Measurements from ENCODE around the gene GIGYF1. TPM values are rescaled to one million over a fixed set of nuclear protein-coding genes. Genes with fewer than 3 reads are reported as not detected.

GIGYF1 gene
- total and polyA plus RNA-seq, 2 of the 13 experiments (the other 11 are each of a cell fraction or from before 2014, with no cell fraction given): 7.6 to 16.1 TPM

DNA sequence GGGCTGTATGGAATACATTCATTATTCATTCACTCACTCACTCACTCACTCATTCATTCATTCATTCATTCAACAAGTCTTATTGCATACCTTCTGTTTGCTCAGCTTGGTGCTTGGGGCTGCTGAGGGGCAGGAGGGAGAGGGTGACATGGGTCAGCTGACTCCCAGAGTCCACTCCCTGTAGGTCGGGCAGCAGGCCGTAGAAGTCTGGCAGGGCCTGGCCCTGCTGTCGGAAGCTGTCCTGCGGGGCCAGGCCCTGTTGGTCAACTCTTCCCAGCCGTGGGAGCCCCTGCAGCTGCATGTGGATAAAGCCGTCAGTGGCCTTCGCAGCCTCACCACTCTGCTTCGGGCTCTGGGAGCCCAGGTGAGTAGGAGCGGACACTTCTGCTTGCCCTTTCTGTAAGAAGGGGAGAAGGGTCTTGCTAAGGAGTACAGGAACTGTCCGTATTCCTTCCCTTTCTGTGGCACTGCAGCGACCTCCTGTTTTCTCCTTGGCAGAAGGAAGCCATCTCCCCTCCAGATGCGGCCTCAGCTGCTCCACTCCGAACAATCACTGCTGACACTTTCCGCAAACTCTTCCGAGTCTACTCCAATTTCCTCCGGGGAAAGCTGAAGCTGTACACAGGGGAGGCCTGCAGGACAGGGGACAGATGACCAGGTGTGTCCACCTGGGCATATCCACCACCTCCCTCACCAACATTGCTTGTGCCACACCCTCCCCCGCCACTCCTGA is 28.6 kb upstream of the GIGYF1 start (continued):
- no peak for TF ChIP-seq AGO1 (IDR thresholded peaks at IDR 0.05; ENCODE audit: low read depth, low read length, poor library complexity, severe bottlenecking)
- TF ChIP-seq ZNF20 (CRISPR knock-in tag; IDR thresholded peaks at IDR 0.05): no peak
- no peak for TF ChIP-seq RNF2 (conservative IDR thresholded peaks at IDR 0.05; ENCODE audit: low read depth)
- no peak for TF ChIP-seq MEIS1 (CRISPR knock-in tag; IDR thresholded peaks at IDR 0.05; ENCODE audit: borderline replicate concordance)
- no peak for TF ChIP-seq ZNF792 (CRISPR knock-in tag; IDR thresholded peaks at IDR 0.05)
- no peak for TF ChIP-seq XBP1 (CRISPR knock-in tag; IDR thresholded peaks at IDR 0.05)
- TF ChIP-seq, protein P1, sequence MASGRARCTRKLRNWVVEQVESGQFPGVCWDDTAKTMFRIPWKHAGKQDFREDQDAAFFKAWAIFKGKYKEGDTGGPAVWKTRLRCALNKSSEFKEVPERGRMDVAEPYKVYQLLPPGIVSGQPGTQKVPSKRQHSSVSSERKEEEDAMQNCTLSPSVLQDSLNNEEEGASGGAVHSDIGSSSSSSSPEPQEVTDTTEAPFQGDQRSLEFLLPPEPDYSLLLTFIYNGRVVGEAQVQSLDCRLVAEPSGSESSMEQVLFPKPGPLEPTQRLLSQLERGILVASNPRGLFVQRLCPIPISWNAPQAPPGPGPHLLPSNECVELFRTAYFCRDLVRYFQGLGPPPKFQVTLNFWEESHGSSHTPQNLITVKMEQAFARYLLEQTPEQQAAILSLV (CRISPR knock-in tag; IDR thresholded peaks at IDR 0.05; ENCODE audit: borderline replicate concordance): 0 out of 2 replicates have a peak, but pooled peaks have one; percentile 11
- no peak for TF ChIP-seq ZSCAN9 (CRISPR knock-in tag; IDR thresholded peaks at IDR 0.05; ENCODE audit: borderline replicate concordance)
- no peak for TF ChIP-seq ZNF737 (CRISPR knock-in tag; IDR thresholded peaks at IDR 0.05; ENCODE audit: borderline replicate concordance)
- TF ChIP-seq, protein P2, sequence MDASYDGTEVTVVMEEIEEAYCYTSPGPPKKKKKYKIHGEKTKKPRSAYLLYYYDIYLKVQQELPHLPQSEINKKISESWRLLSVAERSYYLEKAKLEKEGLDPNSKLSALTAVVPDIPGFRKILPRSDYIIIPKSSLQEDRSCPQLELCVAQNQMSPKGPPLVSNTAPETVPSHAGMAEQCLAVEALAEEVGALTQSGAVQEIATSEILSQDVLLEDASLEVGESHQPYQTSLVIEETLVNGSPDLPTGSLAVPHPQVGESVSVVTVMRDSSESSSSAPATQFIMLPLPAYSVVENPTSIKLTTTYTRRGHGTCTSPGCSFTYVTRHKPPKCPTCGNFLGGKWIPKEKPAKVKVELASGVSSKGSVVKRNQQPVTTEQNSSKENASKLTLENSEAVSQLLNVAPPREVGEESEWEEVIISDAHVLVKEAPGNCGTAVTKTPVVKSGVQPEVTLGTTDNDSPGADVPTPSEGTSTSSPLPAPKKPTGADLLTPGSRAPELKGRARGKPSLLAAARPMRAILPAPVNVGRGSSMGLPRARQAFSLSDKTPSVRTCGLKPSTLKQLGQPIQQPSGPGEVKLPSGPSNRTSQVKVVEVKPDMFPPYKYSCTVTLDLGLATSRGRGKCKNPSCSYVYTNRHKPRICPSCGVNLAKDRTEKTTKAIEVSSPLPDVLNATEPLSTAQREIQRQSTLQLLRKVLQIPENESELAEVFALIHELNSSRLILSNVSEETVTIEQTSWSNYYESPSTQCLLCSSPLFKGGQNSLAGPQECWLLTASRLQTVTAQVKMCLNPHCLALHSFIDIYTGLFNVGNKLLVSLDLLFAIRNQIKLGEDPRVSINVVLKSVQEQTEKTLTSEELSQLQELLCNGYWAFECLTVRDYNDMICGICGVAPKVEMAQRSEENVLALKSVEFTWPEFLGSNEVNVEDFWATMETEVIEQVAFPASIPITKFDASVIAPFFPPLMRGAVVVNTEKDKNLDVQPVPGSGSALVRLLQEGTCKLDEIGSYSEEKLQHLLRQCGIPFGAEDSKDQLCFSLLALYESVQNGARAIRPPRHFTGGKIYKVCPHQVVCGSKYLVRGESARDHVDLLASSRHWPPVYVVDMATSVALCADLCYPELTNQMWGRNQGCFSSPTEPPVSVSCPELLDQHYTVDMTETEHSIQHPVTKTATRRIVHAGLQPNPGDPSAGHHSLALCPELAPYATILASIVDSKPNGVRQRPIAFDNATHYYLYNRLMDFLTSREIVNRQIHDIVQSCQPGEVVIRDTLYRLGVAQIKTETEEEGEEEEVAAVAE (CRISPR knock-in tag; IDR thresholded peaks at IDR 0.05; ENCODE audit: borderline replicate concordance): no peak
- TF ChIP-seq, protein P3, sequence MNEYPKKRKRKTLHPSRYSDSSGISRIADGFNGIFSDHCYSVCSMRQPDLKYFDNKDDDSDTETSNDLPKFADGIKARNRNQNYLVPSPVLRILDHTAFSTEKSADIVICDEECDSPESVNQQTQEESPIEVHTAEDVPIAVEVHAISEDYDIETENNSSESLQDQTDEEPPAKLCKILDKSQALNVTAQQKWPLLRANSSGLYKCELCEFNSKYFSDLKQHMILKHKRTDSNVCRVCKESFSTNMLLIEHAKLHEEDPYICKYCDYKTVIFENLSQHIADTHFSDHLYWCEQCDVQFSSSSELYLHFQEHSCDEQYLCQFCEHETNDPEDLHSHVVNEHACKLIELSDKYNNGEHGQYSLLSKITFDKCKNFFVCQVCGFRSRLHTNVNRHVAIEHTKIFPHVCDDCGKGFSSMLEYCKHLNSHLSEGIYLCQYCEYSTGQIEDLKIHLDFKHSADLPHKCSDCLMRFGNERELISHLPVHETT (CRISPR knock-in tag; conservative IDR thresholded peaks at IDR 0.05): no peak
- 0 out of 2 replicates have a peak, but pooled peaks have one; percentile 10 for TF ChIP-seq SALL1 (CRISPR knock-in tag; IDR thresholded peaks at IDR 0.05)
- TF ChIP-seq ZFX (CRISPR knock-in tag; IDR thresholded peaks at IDR 0.05; ENCODE audit: low read depth): peak; percentile 42; the same call in 1 of the 2 replicates
- TF ChIP-seq EP300 (IDR thresholded peaks at IDR 0.05; ENCODE audit: low read depth in 2 of 2, low read length in 2 of 2): no peak
- no peak for TF ChIP-seq EP300 (CRISPR knock-in tag; IDR thresholded peaks at IDR 0.05; ENCODE audit: borderline replicate concordance)
- TF ChIP-seq SOX6 (IDR thresholded peaks at IDR 0.05): no peak
- no peak for TF ChIP-seq SOX6 (CRISPR knock-in tag; IDR thresholded peaks at IDR 0.05)
- TF ChIP-seq, protein P4, sequence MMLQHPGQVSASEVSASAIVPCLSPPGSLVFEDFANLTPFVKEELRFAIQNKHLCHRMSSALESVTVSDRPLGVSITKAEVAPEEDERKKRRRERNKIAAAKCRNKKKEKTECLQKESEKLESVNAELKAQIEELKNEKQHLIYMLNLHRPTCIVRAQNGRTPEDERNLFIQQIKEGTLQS (CRISPR knock-in tag; IDR thresholded peaks at IDR 0.05): no peak
- TF ChIP-seq, protein P5, sequence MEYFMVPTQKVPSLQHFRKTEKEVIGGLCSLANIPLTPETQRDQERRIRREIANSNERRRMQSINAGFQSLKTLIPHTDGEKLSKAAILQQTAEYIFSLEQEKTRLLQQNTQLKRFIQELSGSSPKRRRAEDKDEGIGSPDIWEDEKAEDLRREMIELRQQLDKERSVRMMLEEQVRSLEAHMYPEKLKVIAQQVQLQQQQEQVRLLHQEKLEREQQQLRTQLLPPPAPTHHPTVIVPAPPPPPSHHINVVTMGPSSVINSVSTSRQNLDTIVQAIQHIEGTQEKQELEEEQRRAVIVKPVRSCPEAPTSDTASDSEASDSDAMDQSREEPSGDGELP (IDR thresholded peaks at IDR 0.05; ENCODE audit: borderline replicate concordance, low read depth): no peak

All from HepG2 (cell line).